MCF 10A (cell line): ENCODE results near the gene N4BP2L1. TPM values are rescaled to one million over a fixed set of nuclear protein-coding genes. Genes with fewer than 3 reads are reported as not detected.

Experiments used
- BruUV-seq: library from RNA; stranded (reverse); fragments of 400-500 nt; replicated peaks from 2 replicates; lab custom pipeline; 2021; lab: Mats Ljungman, UMichigan
- CTCF ChIA-PET: fragments of 300-600 bp; sonication (Branson Sonifier 250); formaldehyde crosslinking; extraction: SDS; loops from one replicate; lab custom pipeline; 2021; ENCODE audit warnings: antibody characterized with exemption, inconsistent platforms; lab: Yijun Ruan, JAX
- POLR2A ChIA-PET: fragments of 300-600, 350-650 bp; sonication (Branson Sonifier 250); formaldehyde crosslinking; extraction: SDS; loops from one replicate; lab custom pipeline; 2020; ENCODE audit warnings: antibody characterized with exemption, inconsistent platforms; lab: Yijun Ruan, JAX
- DNase-seq: peaks from one replicate; pipeline ENCODE4 v3.0.0-alpha.2; 2018; ENCODE audit not compliant: unreplicated experiment
- H3K27ac Mint-ChIP-seq: one replicate; pipeline ENCODE4 v1.8.0; 2022; ENCODE audit warnings: mild to moderate bottlenecking, low read depth, mixed read lengths; ENCODE audit not compliant: unreplicated experiment
- H3K27me3 Mint-ChIP-seq: one replicate; pipeline ENCODE4 v1.8.0; 2022; ENCODE audit warnings: mixed read lengths; ENCODE audit not compliant: insufficient read depth, unreplicated experiment
- H3K36me3 Mint-ChIP-seq: one replicate; pipeline ENCODE4 v1.8.0; 2022; ENCODE audit warnings: mild to moderate bottlenecking, moderate library complexity, mixed read lengths; ENCODE audit not compliant: insufficient read depth, unreplicated experiment
- H3K4me1 Mint-ChIP-seq: one replicate; pipeline ENCODE4 v1.8.0; 2022; ENCODE audit warnings: mixed read lengths; ENCODE audit not compliant: insufficient read depth, unreplicated experiment
- H3K4me3 Mint-ChIP-seq: one replicate; pipeline ENCODE4 v1.8.0; 2022; ENCODE audit warnings: mild to moderate bottlenecking, moderate library complexity, mixed read lengths; ENCODE audit not compliant: unreplicated experiment
- H3K9me3 Mint-ChIP-seq: one replicate; pipeline ENCODE4 v1.8.0; 2022; ENCODE audit warnings: mixed read lengths; ENCODE audit not compliant: unreplicated experiment
- intact Hi-C: fragments of 100-400 bp; cut with micrococcal nuclease; formaldehyde crosslinking; loops from 2 replicates; pipeline ENCODE4 v1.14.1; 2022
- total RNA-seq: library from RNA; stranded (reverse); gene quantifications from 2 replicates; pipeline ENCODE4 v1.2.3, GENCODE V29; 2022
- TF ChIP-seq, protein P1 (sequence below): fragments of 200-600 bp; IDR thresholded peaks from one replicate; pipeline ENCODE4 v1.8.0; 2022; ENCODE audit warnings: antibody characterized with exemption, mild to moderate bottlenecking; ENCODE audit not compliant: unreplicated experiment

Gene N4BP2L1
- total RNA-seq, 1 experiment from 2014 or later, result 1.6 TPM

DNA sequence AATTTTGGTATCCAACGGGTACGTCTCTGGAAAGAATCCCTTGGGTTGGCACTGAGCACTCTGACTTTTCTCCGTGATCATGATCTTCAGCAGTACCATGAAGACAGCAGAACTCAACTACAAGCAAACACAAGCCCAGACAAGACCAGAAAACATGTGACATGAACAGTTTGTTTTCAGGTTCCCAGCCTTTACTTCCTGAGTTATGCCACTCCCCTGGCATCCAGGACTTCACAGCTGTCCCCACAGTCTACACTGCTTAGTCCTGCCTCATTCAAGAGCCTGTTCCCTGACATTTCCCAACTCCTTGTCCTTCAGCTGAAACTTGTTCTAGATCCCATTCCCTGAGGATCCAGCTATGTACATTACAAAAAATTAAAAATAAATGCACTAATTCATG lies 4.9 kb upstream of the N4BP2L1 start:
- Mint-ChIP-seq H3K4me3 (peak overlapping the region; percentile 48), H3K27ac (peak overlapping the region; percentile 75), H3K4me1 (peaks cover 5% of the 10 kb centered on the region), H3K36me3 (peaks cover 64% of the 10 kb centered on the region), H3K27me3 (no peaks in the 10 kb centered on the region), H3K9me3 (no peaks in the 10 kb centered on the region)
- intact Hi-C loops, result no loop called here
- POLR2A ChIA-PET, result interaction anchor here (0.7 to 1.7 kb wide), 5 partner anchors 9 to 429 kb away, joined by 3 read pairs; no protein-coding TSS in a partner anchor
- TF ChIP-seq, protein P1, sequence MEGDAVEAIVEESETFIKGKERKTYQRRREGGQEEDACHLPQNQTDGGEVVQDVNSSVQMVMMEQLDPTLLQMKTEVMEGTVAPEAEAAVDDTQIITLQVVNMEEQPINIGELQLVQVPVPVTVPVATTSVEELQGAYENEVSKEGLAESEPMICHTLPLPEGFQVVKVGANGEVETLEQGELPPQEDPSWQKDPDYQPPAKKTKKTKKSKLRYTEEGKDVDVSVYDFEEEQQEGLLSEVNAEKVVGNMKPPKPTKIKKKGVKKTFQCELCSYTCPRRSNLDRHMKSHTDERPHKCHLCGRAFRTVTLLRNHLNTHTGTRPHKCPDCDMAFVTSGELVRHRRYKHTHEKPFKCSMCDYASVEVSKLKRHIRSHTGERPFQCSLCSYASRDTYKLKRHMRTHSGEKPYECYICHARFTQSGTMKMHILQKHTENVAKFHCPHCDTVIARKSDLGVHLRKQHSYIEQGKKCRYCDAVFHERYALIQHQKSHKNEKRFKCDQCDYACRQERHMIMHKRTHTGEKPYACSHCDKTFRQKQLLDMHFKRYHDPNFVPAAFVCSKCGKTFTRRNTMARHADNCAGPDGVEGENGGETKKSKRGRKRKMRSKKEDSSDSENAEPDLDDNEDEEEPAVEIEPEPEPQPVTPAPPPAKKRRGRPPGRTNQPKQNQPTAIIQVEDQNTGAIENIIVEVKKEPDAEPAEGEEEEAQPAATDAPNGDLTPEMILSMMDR, result no peak
- peak; percentile 66 for DNase-seq
- CTCF ChIA-PET, result no interaction called here
- no TSS peak for BruUV-seq

DNA sequence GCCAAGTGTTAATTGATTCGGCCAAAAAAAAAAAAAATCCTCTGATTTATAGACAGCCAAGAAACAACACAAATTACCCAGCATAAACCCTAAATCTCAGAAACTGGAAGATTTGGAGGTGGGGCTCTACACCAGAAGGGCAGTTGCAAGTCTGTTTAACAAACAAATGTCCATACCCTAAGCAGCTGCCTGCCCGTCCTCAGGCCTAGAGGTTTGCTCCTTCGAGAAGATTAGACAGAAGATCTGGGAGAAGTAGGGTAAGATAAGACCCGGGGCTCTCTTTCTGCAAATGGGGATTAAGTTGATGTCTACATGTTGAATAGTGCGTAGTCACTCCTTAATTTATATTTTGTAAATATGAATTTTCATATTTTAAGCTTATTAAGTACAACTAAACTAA lies 3.4 kb upstream of the N4BP2L1 start:
- intact Hi-C loops, result no loop called here
- no peaks in the 10 kb centered on the region for H3K9me3 Mint-ChIP-seq

GRCh38 chr13:32430018-32430747 lies 2.3 kb upstream of the N4BP2L1 start:
- H3K27me3 Mint-ChIP-seq, result no peaks in the 10 kb centered on the region
- no TSS peak for BruUV-seq
- H3K36me3 Mint-ChIP-seq, result peaks cover 47% of the 10 kb centered on the region
- intact Hi-C loops, result no loop called here
- H3K4me1 Mint-ChIP-seq, result peaks cover 9% of the 10 kb centered on the region
- ChIA-PET POLR2A (interaction anchor here (1.4 to 1.6 kb wide), 2 partner anchors 8 to 109 kb away, joined by 3 to 6 read pairs; no protein-coding TSS in a partner anchor), CTCF (no interaction called here)
- no peak overlapping the region for H3K4me3 Mint-ChIP-seq
- TF ChIP-seq, protein P1, result no peak
- H3K27ac Mint-ChIP-seq, result no peak overlapping the region
- no peak for DNase-seq
- H3K9me3 Mint-ChIP-seq, result no peaks in the 10 kb centered on the region

More for the DNA sequence above, 3.4 kb upstream of the N4BP2L1 start:
- DNase-seq, result no peak
- no peak overlapping the region for H3K27ac Mint-ChIP-seq
- ChIA-PET CTCF (no interaction called here), POLR2A (interaction anchor here (0.7 to 1.7 kb wide), 4 partner anchors 9 to 113 kb away, joined by 3 to 6 read pairs (median 4); no protein-coding TSS in a partner anchor)
- H3K4me3 Mint-ChIP-seq, result no peak overlapping the region
- H3K27me3 Mint-ChIP-seq, result no peaks in the 10 kb centered on the region
- peaks cover 9% of the 10 kb centered on the region for H3K4me1 Mint-ChIP-seq
- no TSS peak for BruUV-seq
- peaks cover 50% of the 10 kb centered on the region for H3K36me3 Mint-ChIP-seq
- TF ChIP-seq, protein P1, result no peak

DNA sequence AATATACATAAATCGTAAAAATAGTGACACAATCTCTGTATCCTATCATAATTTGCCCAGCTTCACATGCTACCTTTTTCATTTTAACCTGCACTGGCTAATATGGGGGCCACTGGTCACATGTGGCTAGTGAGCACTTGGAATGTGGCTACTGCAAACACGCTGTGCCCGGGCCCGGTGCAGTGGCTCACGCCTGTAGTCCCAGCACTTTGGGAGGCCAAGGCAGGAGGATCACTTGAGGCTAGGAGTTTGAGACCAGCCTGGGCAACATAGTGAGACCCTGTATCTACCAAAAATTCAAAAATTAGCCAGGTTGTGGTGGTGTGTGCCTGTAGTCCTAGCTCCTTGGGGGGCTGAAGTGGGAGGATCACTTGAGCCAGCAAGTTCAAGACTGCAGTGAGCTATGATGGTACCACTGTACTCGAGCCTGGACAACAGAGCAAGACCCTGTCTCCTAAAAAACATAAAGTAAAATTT lies 1.5 kb upstream of the N4BP2L1 start:
- Mint-ChIP-seq H3K36me3 (peaks cover 43% of the 10 kb centered on the region), H3K27ac (no peak overlapping the region), H3K9me3 (no peaks in the 10 kb centered on the region), H3K4me1 (peaks cover 9% of the 10 kb centered on the region), H3K4me3 (no peak overlapping the region), H3K27me3 (no peaks in the 10 kb centered on the region)
- ChIA-PET POLR2A (interaction anchor here (1.4 kb wide), 1 partner anchor 110 kb away, joined by 3 read pairs; no protein-coding TSS in a partner anchor), CTCF (no interaction called here)
- TF ChIP-seq, protein P1, result no peak
- DNase-seq, result no peak
- BruUV-seq, result no TSS peak
- intact Hi-C loops, result no loop called here
